NB4 (cell line): Measurements from ENCODE around the gene ACSL6.

Source experiments
- DNase-seq: peaks from one replicate; pipeline ENCODE4 v3.0.0; 2010; ENCODE audit warnings: low read depth
- H3K4me3 ChIP-seq: one replicate; pipeline ENCODE4 v1.5.1; 2011; ENCODE audit warnings: mild to moderate bottlenecking, low read depth, low read length, moderate library complexity
- CTCF ChIP-seq: IDR thresholded peaks from one replicate; pipeline ENCODE4 v1.5.1; 2012; ENCODE audit warnings: low read depth, low read length
- MAX ChIP-seq: IDR thresholded peaks from 2 replicates; pipeline ENCODE4 v1.6.1; 2011; ENCODE audit warnings: low read depth, low read length
- MYC ChIP-seq: IDR thresholded peaks from 2 replicates; pipeline ENCODE4 v1.6.1; 2011; ENCODE audit warnings: low read depth, low read length
- POLR2A ChIP-seq: IDR thresholded peaks from 2 replicates; pipeline ENCODE4 v1.6.1; 2011; ENCODE audit warnings: mild to moderate bottlenecking; ENCODE audit not compliant: insufficient read length; ENCODE audit errors: extremely low read depth

The ACSL6 gene

GRCh38 chr5:132013006-132013689, 1.7 kb upstream of the ACSL6 start:
- TF ChIP-seq MAX (no peak), MYC (no peak), CTCF (no peak), POLR2A (no peak)
- DNase-seq: no peak
- no peak overlapping the region for H3K4me3 ChIP-seq

GRCh38 chr5:132012371-132013005, 1.0 kb upstream of the ACSL6 start:
- H3K4me3 ChIP-seq: no peak overlapping the region
- TF ChIP-seq POLR2A: no peak
- no peak for TF ChIP-seq MAX
- TF ChIP-seq CTCF: no peak
- no peak for TF ChIP-seq MYC
- DNase-seq: peak; percentile 64

- DNase-seq: no peak
- H3K4me3 ChIP-seq: no peak overlapping the region
- no peak for TF ChIP-seq MYC
- TF ChIP-seq MAX: no peak
- no peak for TF ChIP-seq POLR2A
- no peak for TF ChIP-seq CTCF
Observed at GRCh38 chr5:132010989-132011621, 353 bp downstream of the ACSL6 start.

GRCh38 chr5:132010645-132010988, 841 bp downstream of the ACSL6 start:
- no peak for DNase-seq
- TF ChIP-seq POLR2A: no peak
- no peak for TF ChIP-seq MYC
- no peak for TF ChIP-seq CTCF
- TF ChIP-seq MAX: no peak
- H3K4me3 ChIP-seq: no peak overlapping the region

GRCh38 chr5:132009706-132010405, 1.6 kb downstream of the ACSL6 start:
- no peak for TF ChIP-seq CTCF
- TF ChIP-seq POLR2A: no peak
- no peak overlapping the region for H3K4me3 ChIP-seq
- no peak for DNase-seq
